GM12878 (cell line): ENCODE data around the gene PCSK5. TPM values are rescaled to one million over a fixed set of nuclear protein-coding genes. Genes with fewer than 3 reads are reported as not detected.

Experiments used
- ATAC-seq: fragments of 200-7000 bp; cut with Tn5 transposase; 3 replicates; pipeline ENCODE4 v1.9.1; 2020; ENCODE audit warnings: mild to moderate bottlenecking, moderate library complexity
- BruUV-seq: library from RNA; stranded (reverse); fragments of 400-500 nt; replicated peaks from 2 replicates; lab custom pipeline; 2021; lab: Mats Ljungman, UMichigan
- CTCF ChIA-PET: fragments of 300-600 bp; sonication (Branson Sonifier 250); formaldehyde crosslinking; extraction: SDS; loops from one replicate; lab custom pipeline; 2021; ENCODE audit warnings: inconsistent platforms; lab: Yijun Ruan, JAX
- POLR2A ChIA-PET: fragments of 350-600 bp; formaldehyde crosslinking; extraction: SDS; loops from one replicate; lab custom pipeline; 2021; ENCODE audit warnings: inconsistent platforms; lab: Charles Lee
- RAD21 ChIA-PET: fragments of 300-600 bp; sonication (Branson Sonifier 250); formaldehyde crosslinking; loops from one replicate; lab custom pipeline; 2023; ENCODE audit warnings: antibody characterized with exemption; ENCODE audit not compliant: unreplicated experiment; lab: Charles Lee
- SMC1A ChIA-PET: fragments of 300-600 bp; sonication (Branson Sonifier 250); formaldehyde crosslinking; loops from one replicate; lab custom pipeline; 2023; ENCODE audit not compliant: unreplicated experiment, uncharacterized antibody; lab: Charles Lee
- DNase-seq: peaks from one replicate; pipeline ENCODE4 v3.0.0-alpha.2; 2011; ENCODE audit warnings: low read depth, low spot score
- FAIRE-seq: peaks from 3 replicates; lab custom pipeline; 2011; peaks lifted over from hg19 to GRCh38; lab: Jason Lieb, UNC
- H2AFZ ChIP-seq: 2 replicates; pipeline ENCODE4 v1.6.0; 2011; ENCODE audit warnings: low read depth, low read length, control low read depth; ENCODE audit not compliant: control insufficient read depth
- H3K27ac ChIP-seq: 2 replicates; pipeline ENCODE4 v1.5.1; 2011; ENCODE audit warnings: control low read depth; ENCODE audit not compliant: control insufficient read depth, insufficient read depth
- H3K27me3 ChIP-seq, 2 experiments: replicated peaks in 1 of 2; 2 replicates each; pipeline versions ENCODE4 v1.6.0 to v1.6.1; 2011; ENCODE audit warnings: low read length in 1 of 2; ENCODE audit not compliant: control insufficient read depth in 2 of 2, insufficient read depth in 2 of 2
- H3K36me3 ChIP-seq, 2 experiments: 2 replicates each; pipeline ENCODE4 v1.5.1; 2011; ENCODE audit warnings: low read length in 1 of 2; ENCODE audit not compliant: control insufficient read depth in 2 of 2, insufficient read depth in 2 of 2
- H3K4me1 ChIP-seq: 2 replicates; pipeline ENCODE4 v1.6.1; 2011; ENCODE audit warnings: mild to moderate bottlenecking, low read length, moderate library complexity, mixed read lengths; ENCODE audit not compliant: control insufficient read depth, insufficient read depth
- H3K4me2 ChIP-seq: 2 replicates; pipeline ENCODE4 v1.6.0; 2011; ENCODE audit warnings: control low read depth; ENCODE audit not compliant: control insufficient read depth, insufficient read depth
- H3K4me3 ChIP-seq: fragments of 200-600 bp; sonication (generic); 2 replicates; pipeline ENCODE4 v1.5.1; 2016
- H3K79me2 ChIP-seq: 2 replicates; pipeline ENCODE4 v1.6.0; 2011; ENCODE audit warnings: low read length; ENCODE audit not compliant: control insufficient read depth, insufficient read depth
- H3K9ac ChIP-seq: 2 replicates; pipeline ENCODE4 v1.8.0; 2011; ENCODE audit warnings: low read length, control low read depth, mixed read lengths; ENCODE audit not compliant: control insufficient read depth, insufficient read depth
- H3K9me3 ChIP-seq: replicated peaks from 3 replicates; pipeline ENCODE4 v1.5.1; 2011; ENCODE audit warnings: mild to moderate bottlenecking, low read length; ENCODE audit not compliant: control insufficient read depth, insufficient read depth
- H4K20me1 ChIP-seq: 2 replicates; pipeline ENCODE4 v1.6.0; 2011; ENCODE audit not compliant: control insufficient read depth, insufficient read depth
- ATF3 ChIP-seq: IDR thresholded peaks from 2 replicates; pipeline ENCODE4 v1.6.1; 2011; ENCODE audit warnings: low read depth, mild to moderate bottlenecking, low read length, moderate library complexity, borderline replicate concordance; ENCODE audit errors: extremely low read depth
- BHLHE40 ChIP-seq, 2 experiments: fragments of 450-650 bp in 1 of 2; IDR thresholded peaks; 2 replicates each; pipeline ENCODE4 v1.6.1; 2011 to 2017; ENCODE audit warnings: low read depth in 2 of 2, borderline replicate concordance in 1 of 2, improper control_type of control experiment in 1 of 2, low read length in 1 of 2, mild to moderate bottlenecking in 1 of 2
- BRCA1 ChIP-seq: IDR thresholded peaks from 2 replicates; pipeline ENCODE4 v1.6.1; 2011; ENCODE audit warnings: low read depth, low read length, improper control_type of control experiment
- CBFB ChIP-seq: IDR thresholded peaks from 2 replicates; pipeline ENCODE4 v1.6.1; 2016; ENCODE audit warnings: antibody characterized with exemption, low read depth
- DPF2 ChIP-seq: fragments of 450-650 bp; IDR thresholded peaks from 2 replicates; pipeline ENCODE4 v1.6.1; 2017; ENCODE audit warnings: mild to moderate bottlenecking
- EGR1 ChIP-seq, 2 experiments: IDR thresholded peaks; 1 replicate in 1 of 2; 2 replicates in 1 of 2; pipeline ENCODE4 v1.6.1; 2011 to 2012; ENCODE audit warnings: low read depth in 2 of 2, low read length in 2 of 2, borderline replicate concordance in 1 of 2, mild to moderate bottlenecking in 1 of 2, moderate library complexity in 1 of 2
- FOXM1 ChIP-seq: IDR thresholded peaks from 2 replicates; pipeline ENCODE4 v1.6.1; 2012; ENCODE audit warnings: low read depth, mild to moderate bottlenecking, inconsistent platforms, low read length, moderate library complexity
- MYC ChIP-seq: IDR thresholded peaks from 2 replicates; pipeline ENCODE4 v1.6.1; 2011; ENCODE audit warnings: mild to moderate bottlenecking, low read length, moderate library complexity, inconsistent platforms; ENCODE audit not compliant: insufficient read depth, insufficient replicate concordance, insufficient read length, severe bottlenecking
- SMC3 ChIP-seq: IDR thresholded peaks from 2 replicates; pipeline ENCODE4 v1.6.1; 2011; ENCODE audit warnings: low read length, improper control_type of control experiment, borderline replicate concordance
- SP1 ChIP-seq: IDR thresholded peaks from one replicate; pipeline ENCODE4 v1.6.1; 2011; ENCODE audit warnings: low read depth, low read length
- STAT3 ChIP-seq: IDR thresholded peaks from 2 replicates; pipeline ENCODE4 v1.6.1; 2011; ENCODE audit warnings: low read depth, low read length, improper control_type of control experiment
- YBX1 ChIP-seq: fragments of 450-650 bp; IDR thresholded peaks from 2 replicates; pipeline ENCODE4 v1.6.1; 2016; ENCODE audit warnings: antibody characterized with exemption
- WGBS: methylation state at CpG from one replicate; pipeline ENCODE4 v1.1.6; 2016; ENCODE audit warnings: low lambda C conversion rate; ENCODE audit not compliant: insufficient replicate concordance, insufficient coverage; ENCODE audit errors: missing lambda C conversion rate; 5-methylcytosine and 5-hydroxymethylcytosine counted together
- in situ Hi-C: fragments of 300-500 bp; cut with MboI; formaldehyde crosslinking; loops from 9 replicates; pipeline ENCODE4 v1.14.3; 2018; ENCODE audit warnings: mixed read lengths
- intact Hi-C: fragments of 100-400 bp; cut with micrococcal nuclease; formaldehyde crosslinking; loops from one replicate; pipeline ENCODE4 v1.14.2; 2022; ENCODE audit not compliant: unreplicated experiment
- polyA plus RNA-seq, 11 experiments: library from polyadenylated mRNA; depleted of rRNA in 4 of 11; unstranded in 6 of 11; stranded (reverse) in 5 of 11; fragments of >200 nt; fragmentation: Nextera tagmentation in 4 of 11; fragmentation: Illumina TruSeq in 1 of 11; extraction: Ambion mirVana in 4 of 11; extraction: Trizol in 1 of 11; gene quantifications; 1 replicate in 1 of 11; 2 replicates in 10 of 11; pipeline versions ENCODE4 v1.2.1 to v1.2.3, GENCODE V29; 2011 to 2016; ENCODE audit warnings: inconsistent platforms in 2 of 11, missing spikeins in 2 of 11, low read depth in 1 of 11
- total RNA-seq, 4 experiments: library from RNA; depleted of rRNA in 3 of 4; stranded (reverse); fragments of >200 nt in 3 of 4; fragmentation: Illumina TruSeq in 1 of 4; extraction: Trizol in 1 of 4; gene quantifications; 2 replicates each; pipeline versions ENCODE4 v1.2.1 to v1.2.3, GENCODE V29; 2013 to 2021

The PCSK5 gene
- total and polyA plus RNA-seq, 10 of the 15 experiments (the other 5 are each of a cell fraction or from before 2014, with no cell fraction given), result 0.01 to 0.13 (median 0.04) TPM; not detected in 3

GRCh38 chr9:75933982-75934381 lies 43.5 kb downstream of the PCSK5 start:
- DNase-seq (no peak), FAIRE-seq (no peak), ATAC-seq (no peak)
- SMC1A ChIA-PET, result no interaction called here
- no peaks in the 10 kb centered on the region for H3K9me3 ChIP-seq
- H3K9ac ChIP-seq, result no peak overlapping the region
- H2AFZ ChIP-seq, result no peak overlapping the region
- intact Hi-C loops (no loop called here), in situ Hi-C loops (no loop called here)
- H3K4me3 ChIP-seq, result no peak overlapping the region
- H3K4me2 ChIP-seq, result no peak overlapping the region
- TF ChIP-seq ATF3 (no peak), FOXM1 (no peak), SP1 (no peak), YBX1 (no peak), BHLHE40 (IDR thresholded peaks at IDR 0.05; ENCODE audit: borderline replicate concordance in 1 of 2, low read depth in 2 of 2, low read length in 1 of 2) (no peak), CBFB (no peak), SMC3 (no peak), STAT3 (no peak), DPF2 (no peak), EGR1 (IDR thresholded peaks at IDR 0.05; ENCODE audit: borderline replicate concordance in 1 of 2, low read depth in 2 of 2, low read length in 2 of 2) (no peak), BRCA1 (no peak), MYC (no peak)
- H3K36me3 ChIP-seq, result no peaks in the 10 kb centered on the region
- H3K79me2 ChIP-seq, result no peaks in the 10 kb centered on the region
- H3K27ac ChIP-seq, result no peak overlapping the region
- CTCF ChIA-PET, result no interaction called here
- H3K27me3 ChIP-seq, result no peaks in the 10 kb centered on the region
- RAD21 ChIA-PET, result no interaction called here
- WGBS, result 46% methylated on average over 7 of the region's 7 CpGs
- no TSS peak for BruUV-seq
- POLR2A ChIA-PET, result no interaction called here
- no peaks in the 10 kb centered on the region for H3K4me1 ChIP-seq
- H4K20me1 ChIP-seq, result no peaks in the 10 kb centered on the region
